OCI-LY1 (cell line): ENCODE results near the gene RSBN1L.

Source experiments
- H2AFZ ChIP-seq: fragments of 200-600 bp; sonication (generic), shearing (Covaris generic); 2 replicates; pipeline ENCODE4 v1.6.0; 2014; ENCODE audit warnings: antibody characterized with exemption, mild to moderate bottlenecking, low read length
- H3F3A ChIP-seq: fragments of 200-600 bp; sonication (generic), shearing (Covaris generic); 2 replicates; pipeline ENCODE4 v1.6.0; 2014; ENCODE audit warnings: mild to moderate bottlenecking, antibody characterized with exemption, low read length, moderate library complexity; ENCODE audit not compliant: insufficient read depth
- H3K27ac ChIP-seq: fragments of 200-600 bp; sonication (generic); 2 replicates; pipeline ENCODE4 v1.5.1; 2014; ENCODE audit warnings: low read length, mixed run types, mild to moderate bottlenecking, low read depth; ENCODE audit not compliant: poor library complexity, severe bottlenecking
- H3K27me3 ChIP-seq: fragments of 200-600 bp; sonication (generic); 2 replicates; pipeline ENCODE4 v1.6.0; 2014; ENCODE audit warnings: antibody characterized with exemption, mild to moderate bottlenecking, low read length, moderate library complexity; ENCODE audit not compliant: insufficient read depth
- H3K36me3 ChIP-seq: fragments of 200-600 bp; sonication (generic); 2 replicates; pipeline ENCODE4 v1.6.1; 2014; ENCODE audit warnings: mild to moderate bottlenecking, antibody characterized with exemption, low read length, moderate library complexity, mixed read lengths; ENCODE audit not compliant: insufficient read depth
- H3K4me1 ChIP-seq: fragments of 200-600 bp; sonication (generic); 2 replicates; pipeline ENCODE4 v1.5.1; 2014; ENCODE audit warnings: mild to moderate bottlenecking, low read length, moderate library complexity; ENCODE audit not compliant: insufficient read depth, severe bottlenecking
- H3K4me2 ChIP-seq: fragments of 200-600 bp; sonication (generic), shearing (Covaris generic); 2 replicates; pipeline ENCODE4 v1.6.1; 2014; ENCODE audit warnings: low read length
- H3K4me3 ChIP-seq: fragments of 200-600 bp; sonication (generic); 2 replicates; pipeline ENCODE4 v1.5.1; 2014; ENCODE audit warnings: low read length, low read depth, mild to moderate bottlenecking, mixed read lengths; ENCODE audit not compliant: poor library complexity, severe bottlenecking
- H3K79me2 ChIP-seq: fragments of 200-600 bp; shearing (Covaris generic); 2 replicates; pipeline ENCODE4 v1.6.1; 2016; ENCODE audit warnings: mixed run types, low read length, mixed read lengths; ENCODE audit not compliant: insufficient read depth
- H3K9ac ChIP-seq: fragments of 200-600 bp; sonication (generic), shearing (Covaris generic); 2 replicates; pipeline ENCODE4 v1.6.1; 2014; ENCODE audit warnings: mild to moderate bottlenecking, low read length, mixed read lengths
- H3K9me2 ChIP-seq: fragments of 200-600 bp; sonication (generic), shearing (Covaris generic); 2 replicates; pipeline ENCODE4 v1.6.1; 2014; ENCODE audit warnings: low read depth, mild to moderate bottlenecking, low read length, mixed read lengths
- H3K9me3 ChIP-seq: fragments of 200-600 bp; shearing (Covaris generic); 2 replicates; pipeline ENCODE4 v1.6.1; 2014; ENCODE audit warnings: low read length, mixed read lengths
- H4K20me1 ChIP-seq: fragments of 200-600 bp; sonication (generic), shearing (Covaris generic); 2 replicates; pipeline ENCODE4 v1.6.0; 2016; ENCODE audit warnings: mild to moderate bottlenecking, low read length; ENCODE audit not compliant: insufficient read depth
- CTCF ChIP-seq: fragments of 200-600 bp; sonication (generic), shearing (Covaris generic); IDR thresholded peaks from 2 replicates; pipeline ENCODE4 v1.5.1; 2017; ENCODE audit warnings: mild to moderate bottlenecking, antibody characterized with exemption, low read length, moderate library complexity, mixed read lengths
- EZH2 ChIP-seq: fragments of 200-600 bp; sonication (generic), shearing (Covaris generic); IDR thresholded peaks from 2 replicates; pipeline ENCODE4 v1.8.0; 2017; ENCODE audit warnings: borderline replicate concordance, mixed run types, mild to moderate bottlenecking, antibody characterized with exemption, low read length, moderate library complexity, mixed read lengths

Gene RSBN1L

GRCh38 chr7:77727527-77727926, 31.3 kb downstream of the RSBN1L start:
- Histone ChIP-seq H3K9ac (peak overlapping the region; percentile 21; the same call in 1 of the 2 replicates), H3K4me2 (peak overlapping the region; percentile 25; the same call in 1 of the 2 replicates), H2AFZ (no peak overlapping the region), H3K27ac (peak overlapping the region; percentile 65), H3F3A (no peaks in the 10 kb centered on the region), H3K9me3 (no peaks in the 10 kb centered on the region), H4K20me1 (no peaks in the 10 kb centered on the region), H3K4me1 (peaks cover 16% of the 10 kb centered on the region), H3K36me3 (peaks cover 32% of the 10 kb centered on the region; the same call in 1 of the 2 replicates), H3K9me2 (no peaks in the 10 kb centered on the region), H3K79me2 (peaks cover 99% of the 10 kb centered on the region), H3K27me3 (no peaks in the 10 kb centered on the region), H3K4me3 (no peak overlapping the region)
- TF ChIP-seq EZH2 (no peak), CTCF (no peak)

- Histone ChIP-seq H3K9me3 (no peaks in the 10 kb centered on the region), H3K4me2 (peak overlapping the region; percentile 25; the same call in 1 of the 2 replicates), H3K4me1 (peaks cover 16% of the 10 kb centered on the region), H4K20me1 (no peaks in the 10 kb centered on the region), H3K4me3 (no peak overlapping the region), H3K79me2 (peaks cover 99% of the 10 kb centered on the region), H2AFZ (no peak overlapping the region), H3K9ac (peak overlapping the region; percentile 21; the same call in 1 of the 2 replicates), H3K27ac (peak overlapping the region; percentile 65), H3K36me3 (peaks cover 32% of the 10 kb centered on the region; the same call in 1 of the 2 replicates), H3K9me2 (no peaks in the 10 kb centered on the region), H3F3A (no peaks in the 10 kb centered on the region), H3K27me3 (no peaks in the 10 kb centered on the region)
- TF ChIP-seq EZH2 = no peak
- TF ChIP-seq CTCF = no peak
Measured at GRCh38 chr7:77727936-77728701, 31.9 kb downstream of the RSBN1L start.

GRCh38 chr7:77729574-77730348, 33.5 kb downstream of the RSBN1L start:
- Histone ChIP-seq H3K27ac (no peak overlapping the region), H3K4me3 (no peak overlapping the region), H4K20me1 (no peaks in the 10 kb centered on the region), H3K79me2 (peaks cover 99% of the 10 kb centered on the region), H3K4me2 (no peak overlapping the region), H3F3A (no peaks in the 10 kb centered on the region), H3K9ac (no peak overlapping the region), H3K27me3 (no peaks in the 10 kb centered on the region), H3K36me3 (peaks cover 32% of the 10 kb centered on the region; the same call in 1 of the 2 replicates), H3K4me1 (peaks cover 16% of the 10 kb centered on the region), H3K9me2 (no peaks in the 10 kb centered on the region), H2AFZ (no peak overlapping the region), H3K9me3 (no peaks in the 10 kb centered on the region)
- TF ChIP-seq EZH2 (no peak), CTCF (no peak)
